ENCODE measurements around the gene UNC79.

DNA sequence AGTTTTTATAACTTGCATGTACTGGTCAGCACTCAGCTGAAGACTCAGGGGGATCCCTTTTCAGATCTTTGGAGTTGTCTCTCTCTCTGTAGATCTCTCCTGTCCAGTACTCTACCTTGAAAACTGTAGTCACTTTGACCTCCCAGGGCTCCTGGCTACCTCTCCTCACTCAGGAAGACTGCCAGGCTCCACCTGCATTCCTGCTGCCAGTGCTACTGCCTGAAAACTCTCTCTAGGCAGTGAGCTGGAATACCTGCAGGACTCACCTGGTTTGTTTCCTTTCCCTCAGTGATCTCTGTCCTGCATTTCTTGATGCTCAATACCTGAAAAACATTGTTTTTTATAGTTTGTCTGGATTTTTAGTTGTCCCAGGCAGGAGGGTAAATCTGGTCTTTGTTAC lies 270.2 kb downstream of the UNC79 start:
- TF ChIP-seq, protein P1, sequence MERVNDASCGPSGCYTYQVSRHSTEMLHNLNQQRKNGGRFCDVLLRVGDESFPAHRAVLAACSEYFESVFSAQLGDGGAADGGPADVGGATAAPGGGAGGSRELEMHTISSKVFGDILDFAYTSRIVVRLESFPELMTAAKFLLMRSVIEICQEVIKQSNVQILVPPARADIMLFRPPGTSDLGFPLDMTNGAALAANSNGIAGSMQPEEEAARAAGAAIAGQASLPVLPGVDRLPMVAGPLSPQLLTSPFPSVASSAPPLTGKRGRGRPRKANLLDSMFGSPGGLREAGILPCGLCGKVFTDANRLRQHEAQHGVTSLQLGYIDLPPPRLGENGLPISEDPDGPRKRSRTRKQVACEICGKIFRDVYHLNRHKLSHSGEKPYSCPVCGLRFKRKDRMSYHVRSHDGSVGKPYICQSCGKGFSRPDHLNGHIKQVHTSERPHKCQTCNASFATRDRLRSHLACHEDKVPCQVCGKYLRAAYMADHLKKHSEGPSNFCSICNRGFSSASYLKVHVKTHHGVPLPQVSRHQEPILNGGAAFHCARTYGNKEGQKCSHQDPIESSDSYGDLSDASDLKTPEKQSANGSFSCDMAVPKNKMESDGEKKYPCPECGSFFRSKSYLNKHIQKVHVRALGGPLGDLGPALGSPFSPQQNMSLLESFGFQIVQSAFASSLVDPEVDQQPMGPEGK (CRISPR knock-in tag; IDR thresholded peaks at IDR 0.05; ENCODE audit: borderline replicate concordance) = no peak
- TF ChIP-seq ZNF8 (CRISPR knock-in tag; IDR thresholded peaks at IDR 0.05) = no peak
- no peak for TF ChIP-seq ZFP3 (CRISPR knock-in tag; IDR thresholded peaks at IDR 0.05)
- no peak for TF ChIP-seq TOX (CRISPR knock-in tag; IDR thresholded peaks at IDR 0.05; ENCODE audit: borderline replicate concordance)
- no peak for TF ChIP-seq OSR1 (CRISPR knock-in tag; IDR thresholded peaks at IDR 0.05)
- no peak for TF ChIP-seq BACH2 (CRISPR knock-in tag; IDR thresholded peaks at IDR 0.05; ENCODE audit: borderline replicate concordance)
- no peak for TF ChIP-seq ZNF70 (CRISPR knock-in tag; IDR thresholded peaks at IDR 0.05)
- TF ChIP-seq, protein P2, sequence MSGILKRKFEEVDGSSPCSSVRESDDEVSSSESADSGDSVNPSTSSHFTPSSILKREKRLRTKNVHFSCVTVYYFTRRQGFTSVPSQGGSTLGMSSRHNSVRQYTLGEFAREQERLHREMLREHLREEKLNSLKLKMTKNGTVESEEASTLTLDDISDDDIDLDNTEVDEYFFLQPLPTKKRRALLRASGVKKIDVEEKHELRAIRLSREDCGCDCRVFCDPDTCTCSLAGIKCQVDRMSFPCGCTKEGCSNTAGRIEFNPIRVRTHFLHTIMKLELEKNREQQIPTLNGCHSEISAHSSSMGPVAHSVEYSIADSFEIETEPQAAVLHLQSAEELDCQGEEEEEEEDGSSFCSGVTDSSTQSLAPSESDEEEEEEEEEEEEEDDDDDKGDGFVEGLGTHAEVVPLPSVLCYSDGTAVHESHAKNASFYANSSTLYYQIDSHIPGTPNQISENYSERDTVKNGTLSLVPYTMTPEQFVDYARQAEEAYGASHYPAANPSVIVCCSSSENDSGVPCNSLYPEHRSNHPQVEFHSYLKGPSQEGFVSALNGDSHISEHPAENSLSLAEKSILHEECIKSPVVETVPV (CRISPR knock-in tag; IDR thresholded peaks at IDR 0.05) = no peak
- TF ChIP-seq, protein P3, sequence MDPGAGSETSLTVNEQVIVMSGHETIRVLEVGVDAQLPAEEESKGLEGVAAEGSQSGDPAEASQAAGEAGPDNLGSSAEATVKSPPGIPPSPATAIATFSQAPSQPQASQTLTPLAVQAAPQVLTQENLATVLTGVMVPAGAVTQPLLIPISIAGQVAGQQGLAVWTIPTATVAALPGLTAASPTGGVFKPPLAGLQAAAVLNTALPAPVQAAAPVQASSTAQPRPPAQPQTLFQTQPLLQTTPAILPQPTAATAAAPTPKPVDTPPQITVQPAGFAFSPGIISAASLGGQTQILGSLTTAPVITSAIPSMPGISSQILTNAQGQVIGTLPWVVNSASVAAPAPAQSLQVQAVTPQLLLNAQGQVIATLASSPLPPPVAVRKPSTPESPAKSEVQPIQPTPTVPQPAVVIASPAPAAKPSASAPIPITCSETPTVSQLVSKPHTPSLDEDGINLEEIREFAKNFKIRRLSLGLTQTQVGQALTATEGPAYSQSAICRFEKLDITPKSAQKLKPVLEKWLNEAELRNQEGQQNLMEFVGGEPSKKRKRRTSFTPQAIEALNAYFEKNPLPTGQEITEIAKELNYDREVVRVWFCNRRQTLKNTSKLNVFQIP (CRISPR knock-in tag; IDR thresholded peaks at IDR 0.05; ENCODE audit: borderline replicate concordance, low read depth) = no peak
- TF ChIP-seq ZFP30 (CRISPR knock-in tag; IDR thresholded peaks at IDR 0.05) = no peak
- TF ChIP-seq TCF4 (CRISPR knock-in tag; IDR thresholded peaks at IDR 0.05; ENCODE audit: borderline replicate concordance) = no peak
